B cell (primary cell): ENCODE results near the gene HS3ST5. TPM values are rescaled to one million over a fixed set of nuclear protein-coding genes. Genes with fewer than 3 reads are reported as not detected.

Experiments used
- ATAC-seq: fragments of 200-7000 bp; cut with Tn5 transposase; one replicate; pipeline ENCODE4 v1.10.0; 2021; ENCODE audit warnings: low read depth, mild to moderate bottlenecking, moderate number of reproducible peaks, moderate library complexity
- CTCF ChIA-PET: fragments of 350-600 bp; sonication (Branson Sonifier 250); formaldehyde crosslinking; loops from one replicate; lab custom pipeline; 2021; ENCODE audit warnings: antibody characterized with exemption, inconsistent platforms; lab: Charles Lee
- POLR2A ChIA-PET: fragments of 350-600 bp; sonication (Branson Sonifier 250); formaldehyde crosslinking; loops from one replicate; lab custom pipeline; 2021; ENCODE audit warnings: antibody characterized with exemption; lab: Charles Lee
- DNase-seq: peaks from one replicate; pipeline ENCODE4 v3.0.0; 2013
- H2AFZ ChIP-seq: 2 replicates; pipeline ENCODE4 v1.6.1; 2012; ENCODE audit warnings: mild to moderate bottlenecking, low read depth, low read length; ENCODE audit not compliant: insufficient read depth, poor library complexity, severe bottlenecking
- H3K27ac ChIP-seq, 2 donors: 1 replicate in 1 of 2; 2 replicates in 1 of 2; pipeline ENCODE4 v1.5.1; 2012 to 2013; ENCODE audit warnings: low read length in 2 of 2, mild to moderate bottlenecking in 2 of 2, moderate library complexity in 1 of 2
- H3K27me3 ChIP-seq, 4 experiments: fragments of 200-600 bp in 1 of 4; sonication (generic) in 1 of 4; replicated peaks in 1 of 4; 1 replicate in 2 of 4; 2 replicates in 2 of 4; pipeline versions ENCODE4 v1.6.1 to v1.7.0; 2013 to 2016; ENCODE audit warnings: low read length in 3 of 4, mild to moderate bottlenecking in 2 of 4, mixed read lengths in 1 of 4, moderate library complexity in 1 of 4; ENCODE audit not compliant: insufficient read depth in 4 of 4, control insufficient read depth in 3 of 4; ENCODE audit errors: control extremely low read depth in 1 of 4
- H3K36me3 ChIP-seq, 2 experiments: replicated peaks in 1 of 2; 1 replicate in 1 of 2; 2 replicates in 1 of 2; pipeline versions ENCODE4 v1.6.1 to v1.7.1; 2013; ENCODE audit warnings: low read length in 1 of 2; ENCODE audit not compliant: insufficient read depth in 2 of 2, control insufficient read depth in 1 of 2; ENCODE audit errors: control extremely low read depth in 1 of 2, extremely low read depth in 1 of 2
- H3K4me1 ChIP-seq, 2 donors: fragments of 200-600 bp in 1 of 2; sonication (generic) in 1 of 2; 1 replicate in 1 of 2; 2 replicates in 1 of 2; pipeline versions ENCODE4 v1.5.1 to v1.6.1; 2013 to 2017; ENCODE audit warnings: low read length in 2 of 2; ENCODE audit not compliant: control insufficient read depth in 2 of 2, insufficient read depth in 2 of 2
- H3K4me2 ChIP-seq: replicated peaks from 2 replicates; pipeline ENCODE3; 2012; ENCODE audit warnings: mild to moderate bottlenecking, low read depth, low read length; ENCODE audit not compliant: poor library complexity, severe bottlenecking
- H3K4me3 ChIP-seq, 5 experiments: fragments of 200-600 bp in 1 of 5; sonication (generic) in 1 of 5; 1 replicate in 3 of 5; 2 replicates in 2 of 5; pipeline versions ENCODE4 v1.5.1 to v1.7.0; 2011 to 2016; ENCODE audit warnings: low read length in 4 of 5, mild to moderate bottlenecking in 4 of 5, low read depth in 2 of 5, control low read depth in 1 of 5, moderate library complexity in 1 of 5; ENCODE audit not compliant: insufficient read depth in 1 of 5; ENCODE audit errors: control extremely low read depth in 1 of 5, extremely low read depth in 1 of 5
- H3K79me2 ChIP-seq: fragments of 200-600 bp; sonication (generic); one replicate; pipeline ENCODE4 v1.6.0; 2016; ENCODE audit warnings: low read length; ENCODE audit not compliant: control insufficient read depth, insufficient read depth
- H3K9ac ChIP-seq: fragments of 200-600 bp; sonication (generic); 2 replicates; pipeline ENCODE4 v1.6.1; 2017; ENCODE audit warnings: mild to moderate bottlenecking, low read length, moderate library complexity
- H3K9me3 ChIP-seq, 3 donors: one replicate each; pipeline versions ENCODE4 v1.6.1 to v1.7.1; 2013; ENCODE audit warnings: low read length in 2 of 3; ENCODE audit not compliant: control insufficient read depth in 2 of 3, insufficient read depth in 1 of 3; ENCODE audit errors: control extremely low read depth in 1 of 3
- H4K20me1 ChIP-seq: 2 replicates; pipeline ENCODE4 v1.6.0; 2012; ENCODE audit warnings: mild to moderate bottlenecking, low read length; ENCODE audit not compliant: insufficient read depth, control insufficient read depth, poor library complexity, severe bottlenecking
- H3K27ac Mint-ChIP-seq: one replicate; pipeline ENCODE4 v1.8.0; 2021; ENCODE audit warnings: mixed read lengths
- H3K27me3 Mint-ChIP-seq: one replicate; pipeline ENCODE4 v1.8.0; 2021; ENCODE audit warnings: mixed read lengths
- H3K4me1 Mint-ChIP-seq: one replicate; pipeline ENCODE4 v1.8.0; 2021; ENCODE audit warnings: mixed read lengths
- H3K4me3 Mint-ChIP-seq: one replicate; pipeline ENCODE4 v1.8.0; 2021; ENCODE audit warnings: mixed read lengths
- H3K9me3 Mint-ChIP-seq: one replicate; pipeline ENCODE4 v1.8.0; 2022; ENCODE audit warnings: mixed read lengths; ENCODE audit not compliant: insufficient read depth
- EZH2 ChIP-seq: IDR thresholded peaks from 2 replicates; pipeline ENCODE4 v1.6.1; 2012; ENCODE audit warnings: borderline replicate concordance, low read depth, mild to moderate bottlenecking, moderate library complexity, low read length; ENCODE audit not compliant: insufficient read depth, poor library complexity, severe bottlenecking
- WGBS: methylation state at CpG from one replicate; pipeline ENCODE4 v1.1.5; 2013; ENCODE audit warnings: missing lambda C conversion rate; ENCODE audit not compliant: insufficient coverage; 5-methylcytosine and 5-hydroxymethylcytosine counted together
- intact Hi-C: fragments of 100-400 bp; cut with micrococcal nuclease; formaldehyde crosslinking; loops from one replicate; pipeline ENCODE4 v1.10.0; 2022
- polyA plus RNA-seq: library from polyadenylated mRNA; depleted of rRNA; stranded (reverse); fragments of >200 nt; gene quantifications from 2 replicates; pipeline ENCODE4 v1.2.3, GENCODE V29; 2012
- total RNA-seq, 2 donors: library from RNA; stranded (reverse); fragments of 120-200 nt in 1 of 2; gene quantifications; 1 replicate in 1 of 2; 2 replicates in 1 of 2; pipeline versions ENCODE4 v1.2.3 to v1.2.4, GENCODE V29; 2013 to 2022
- TF ChIP-seq, protein P1 (sequence below): fragments of 200-600 bp; IDR thresholded peaks from one replicate; pipeline ENCODE4 v1.8.0; 2022; ENCODE audit warnings: antibody characterized with exemption, mild to moderate bottlenecking

HS3ST5 gene
- total and polyA plus RNA-seq, 2 donors (not counting 1 experiment from before 2014, with no cell fraction given), result not detected

DNA sequence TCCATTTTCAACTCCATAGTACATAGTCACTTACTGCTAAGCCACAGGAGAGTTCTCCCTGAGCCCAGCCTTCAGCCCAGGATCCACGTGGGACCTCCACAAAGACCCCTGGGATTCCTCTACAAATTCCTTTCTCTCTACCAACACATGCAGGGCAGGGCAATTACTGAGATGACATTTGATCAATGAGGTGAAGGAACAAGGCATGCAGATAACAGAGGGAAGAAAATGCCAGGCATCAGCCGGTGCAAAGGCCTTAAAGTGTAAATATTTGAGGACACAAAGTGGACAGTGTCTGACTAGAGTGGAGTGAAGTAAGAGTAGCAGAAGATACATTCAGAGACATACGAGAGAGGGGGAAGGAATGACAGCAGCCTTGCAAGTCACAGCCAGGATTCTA lies 70.2 kb downstream of the HS3ST5 start:
- no peaks in the 10 kb centered on the region for H3K27me3 ChIP-seq
- H3K4me1 ChIP-seq, result no peaks in the 10 kb centered on the region
- H4K20me1 ChIP-seq, result no peaks in the 10 kb centered on the region
- no peak for ATAC-seq
- intact Hi-C loops, result no loop called here
- no peaks in the 10 kb centered on the region for H3K36me3 ChIP-seq
- TF ChIP-seq, protein P1, sequence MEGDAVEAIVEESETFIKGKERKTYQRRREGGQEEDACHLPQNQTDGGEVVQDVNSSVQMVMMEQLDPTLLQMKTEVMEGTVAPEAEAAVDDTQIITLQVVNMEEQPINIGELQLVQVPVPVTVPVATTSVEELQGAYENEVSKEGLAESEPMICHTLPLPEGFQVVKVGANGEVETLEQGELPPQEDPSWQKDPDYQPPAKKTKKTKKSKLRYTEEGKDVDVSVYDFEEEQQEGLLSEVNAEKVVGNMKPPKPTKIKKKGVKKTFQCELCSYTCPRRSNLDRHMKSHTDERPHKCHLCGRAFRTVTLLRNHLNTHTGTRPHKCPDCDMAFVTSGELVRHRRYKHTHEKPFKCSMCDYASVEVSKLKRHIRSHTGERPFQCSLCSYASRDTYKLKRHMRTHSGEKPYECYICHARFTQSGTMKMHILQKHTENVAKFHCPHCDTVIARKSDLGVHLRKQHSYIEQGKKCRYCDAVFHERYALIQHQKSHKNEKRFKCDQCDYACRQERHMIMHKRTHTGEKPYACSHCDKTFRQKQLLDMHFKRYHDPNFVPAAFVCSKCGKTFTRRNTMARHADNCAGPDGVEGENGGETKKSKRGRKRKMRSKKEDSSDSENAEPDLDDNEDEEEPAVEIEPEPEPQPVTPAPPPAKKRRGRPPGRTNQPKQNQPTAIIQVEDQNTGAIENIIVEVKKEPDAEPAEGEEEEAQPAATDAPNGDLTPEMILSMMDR, result no peak
- no peak for TF ChIP-seq EZH2
- ChIA-PET POLR2A (no interaction called here), CTCF (no interaction called here)
- H3K9me3 Mint-ChIP-seq, result peaks cover 2% of the 10 kb centered on the region
- no peak overlapping the region for H3K4me3 ChIP-seq
- H3K4me2 ChIP-seq, result no peak overlapping the region
- H3K4me3 Mint-ChIP-seq, result no peak overlapping the region
- H3K4me1 Mint-ChIP-seq, result no peaks in the 10 kb centered on the region
- no peaks in the 10 kb centered on the region for H3K79me2 ChIP-seq
- no peaks in the 10 kb centered on the region for H3K27me3 Mint-ChIP-seq
- H3K27ac ChIP-seq, result no peak overlapping the region
- 68% methylated on average over 3 of the region's 3 CpGs for WGBS
- H2AFZ ChIP-seq, result no peak overlapping the region
- peaks cover 0 to 2% (median 0%) of the 10 kb centered on the region in 3 donors for H3K9me3 ChIP-seq
- no peak for DNase-seq
- H3K27ac Mint-ChIP-seq, result no peak overlapping the region
- H3K9ac ChIP-seq, result no peak overlapping the region

DNA sequence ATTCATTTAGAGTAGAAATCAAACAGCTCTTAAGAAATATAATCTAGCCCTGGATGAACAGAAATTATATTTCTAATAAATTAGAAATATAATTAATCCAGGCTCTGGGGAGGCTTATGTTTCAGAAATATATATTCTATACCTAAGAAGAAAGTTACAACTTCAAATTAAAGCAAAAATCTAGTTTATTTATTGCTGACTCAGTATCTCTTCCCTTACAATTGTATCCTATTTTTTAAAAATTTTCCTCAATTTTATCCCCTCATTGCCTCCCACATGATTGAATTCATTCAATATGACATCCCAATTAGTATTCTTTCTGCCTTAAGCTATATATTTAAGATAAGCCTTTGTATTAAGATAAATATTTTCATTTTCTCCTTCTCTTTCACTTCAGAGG lies 71.4 kb downstream of the HS3ST5 start:
- Histone ChIP-seq H3K4me1 (no peaks in the 10 kb centered on the region), H2AFZ (no peak overlapping the region), H3K4me3 (no peak overlapping the region), H3K36me3 (no peaks in the 10 kb centered on the region), H4K20me1 (no peaks in the 10 kb centered on the region), H3K9me3 (peaks cover 0 to 2% (median 0%) of the 10 kb centered on the region in 3 donors), H3K79me2 (no peaks in the 10 kb centered on the region), H3K4me2 (no peak overlapping the region), H3K27ac (no peak overlapping the region), H3K9ac (no peak overlapping the region), H3K27me3 (no peaks in the 10 kb centered on the region)
- no peaks in the 10 kb centered on the region for H3K27me3 Mint-ChIP-seq
- H3K27ac Mint-ChIP-seq, result no peak overlapping the region
- TF ChIP-seq EZH2, result no peak
- TF ChIP-seq, protein P1, result no peak
- POLR2A ChIA-PET, result no interaction called here
- DNase-seq, result no peak
- CTCF ChIA-PET, result no interaction called here
- no peaks in the 10 kb centered on the region for H3K4me1 Mint-ChIP-seq
- H3K4me3 Mint-ChIP-seq, result no peak overlapping the region
- peaks cover 2% of the 10 kb centered on the region for H3K9me3 Mint-ChIP-seq
- no peak for ATAC-seq
- intact Hi-C loops, result no loop called here
